SU-DHL-6 (cell line): ENCODE data around the gene SLC17A8.

Experiments used
- CTCF ChIP-seq: fragments of 200-600 bp; sonication (generic); IDR thresholded peaks from one replicate; pipeline ENCODE4 v1.5.1; 2017; ENCODE audit warnings: antibody characterized with exemption, mild to moderate bottlenecking, low read length, moderate library complexity; ENCODE audit not compliant: insufficient read depth, poor library complexity, severe bottlenecking
- EZH2phosphoT487 ChIP-seq: fragments of 200-600 bp; sonication (generic), shearing (Covaris generic); conservative IDR thresholded peaks from 2 replicates; pipeline ENCODE4 v1.6.1; 2018; ENCODE audit warnings: mild to moderate bottlenecking, antibody characterized with exemption, low read length, moderate library complexity, mixed read lengths

- TF ChIP-seq CTCF, result no peak
- TF ChIP-seq EZH2phosphoT487, result no peak
These were observed 46.6 kb downstream of the SLC17A8 start for GRCh38 chr12:100403446-100403845.
